Gastrocnemius medialis (tissue), 4 donors: ENCODE results near the gene FGFR4.

ENCODE experiments used
- CTCF ChIP-seq, 5 experiments: fragments of 450-650 bp in 3 of 5; fragments of 200-600 bp in 2 of 5; sonication (generic) in 2 of 5; IDR thresholded peaks in 4 of 5; conservative IDR thresholded peaks in 1 of 5; 1 replicate in 4 of 5; 2 replicates in 1 of 5; pipeline ENCODE4 v1.5.1; 2016 to 2019; ENCODE audit warnings: antibody characterized with exemption in 5 of 5, mild to moderate bottlenecking in 3 of 5, moderate library complexity in 3 of 5
- POLR2A ChIP-seq, 2 donors: fragments of 450-650 bp; IDR thresholded peaks; one replicate each; pipeline ENCODE4 v1.6.1; 2017; ENCODE audit warnings: antibody characterized with exemption in 2 of 2, mild to moderate bottlenecking in 2 of 2, moderate library complexity in 2 of 2

DNA sequence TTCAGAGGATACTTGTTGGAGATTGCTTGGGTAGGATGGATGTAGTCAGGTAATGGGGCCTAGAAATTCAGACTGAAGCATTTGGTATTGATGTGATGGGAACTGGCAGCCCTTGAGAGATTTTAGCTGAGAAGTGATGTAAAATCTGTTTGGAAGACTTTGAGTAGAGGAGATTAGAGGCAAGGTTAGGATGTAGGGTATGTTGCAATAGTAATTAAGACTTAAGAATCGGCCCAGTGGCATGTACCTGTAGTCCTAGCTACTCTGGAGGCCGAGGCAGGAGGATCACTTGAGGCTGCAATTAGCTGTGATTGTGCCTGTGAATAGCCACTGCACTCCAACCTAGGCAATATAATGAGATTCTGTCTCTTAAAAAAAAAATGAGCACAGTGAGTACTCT is 53.6 kb downstream of the FGFR4 start:
- TF ChIP-seq CTCF (IDR thresholded peaks at IDR 0.05 in 4 of 5, conservative IDR thresholded peaks at IDR 0.05 in 1 of 5): no peak
- TF ChIP-seq POLR2A (IDR thresholded peaks at IDR 0.05): no peak
